Hematopoietic multipotent progenitor cell (in vitro differentiated cells): ENCODE measurements around the gene EIF1AD. TPM values are rescaled to one million over a fixed set of nuclear protein-coding genes. Genes with fewer than 3 reads are reported as not detected.

Experiments used
- DNase-seq, 3 donors: peaks; one replicate each; pipeline ENCODE4 v3.0.0-alpha.2; 2011 to 2015; ENCODE audit warnings: low read depth in 2 of 3, low spot score in 2 of 3
- total RNA-seq: library from RNA; depleted of rRNA; stranded (reverse); fragments of >200 nt; gene quantifications from one replicate; pipeline ENCODE4 v1.2.3, GENCODE V29; 2012

EIF1AD gene
- total RNA-seq, 1 donor, result 22.6 TPM

DNA sequence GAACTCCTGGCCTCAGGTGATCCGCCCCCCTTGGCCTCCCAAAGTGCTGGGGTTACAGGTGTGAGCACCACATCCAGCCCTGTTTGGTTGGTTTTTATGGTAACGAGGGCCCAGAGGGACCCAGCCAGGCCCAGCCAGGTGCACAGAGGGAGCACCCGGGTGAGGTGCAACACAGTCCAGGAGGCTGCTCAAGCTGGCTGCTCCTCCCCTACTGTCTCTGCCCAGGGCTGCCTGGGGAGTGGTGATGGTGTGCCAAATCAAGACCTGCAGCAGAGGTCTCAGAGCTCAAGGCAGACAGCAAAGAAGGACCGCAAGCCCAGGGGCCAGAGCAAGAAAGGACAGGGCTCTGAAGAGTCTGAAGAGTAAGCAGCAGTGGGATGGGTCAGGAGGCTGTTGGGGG, 55.3 kb downstream of the EIF1AD start:
- DNase-seq, result no peak

Other genes starting within 250 kb of the EIF1AD start
- gene AP5B1, start 221.2 kb downstream of the EIF1AD start, total RNA-seq, result 16.2 TPM
- gene OVOL1, start 215.1 kb downstream of the EIF1AD start, total RNA-seq, result 0.27 TPM
- 4.3 TPM for gene SNX32, start 168.2 kb downstream of the EIF1AD start, total RNA-seq
- gene CFL1, start 144.0 kb downstream of the EIF1AD start, total RNA-seq, result 701 TPM
- 85.1 TPM for gene MUS81, start 141.7 kb downstream of the EIF1AD start, total RNA-seq
- 13.7 TPM for gene EFEMP2, start 129.4 kb downstream of the EIF1AD start, total RNA-seq
- 95.9 TPM for gene CTSW, start 122.3 kb downstream of the EIF1AD start, total RNA-seq
- 193 TPM for gene FIBP, start 113.7 kb downstream of the EIF1AD start, total RNA-seq
- 43.6 TPM for gene CCDC85B, start 111.5 kb downstream of the EIF1AD start, total RNA-seq
- 24.5 TPM for gene FOSL1, start 101.8 kb downstream of the EIF1AD start, total RNA-seq
- gene C11orf68, start 83.1 kb downstream of the EIF1AD start, total RNA-seq, result 52.8 TPM
- gene DRAP1, start 82.7 kb downstream of the EIF1AD start, total RNA-seq, result 104 TPM
- gene TSGA10IP, start 56.7 kb downstream of the EIF1AD start, total RNA-seq, result not detected
- 62.2 TPM for gene SART1, start 40.4 kb downstream of the EIF1AD start, total RNA-seq
- 21.5 TPM for gene BANF1, start 346 bp upstream of the EIF1AD start, total RNA-seq
- not detected for gene CST6, start 9.9 kb upstream of the EIF1AD start, total RNA-seq
- 0.27 TPM for gene CATSPER1, start 24.3 kb upstream of the EIF1AD start, total RNA-seq
- 3.2 TPM for gene GAL3ST3, start 47.0 kb upstream of the EIF1AD start, total RNA-seq
- 197 TPM for gene SF3B2, start 50.2 kb upstream of the EIF1AD start, total RNA-seq
- 75.9 TPM for gene PACS1, start 68.1 kb upstream of the EIF1AD start, total RNA-seq